Activated T-cell treated with anti-CD3 and anti-CD28 coated beads for 1 hour (primary cell): ENCODE measurements around the gene BARHL1.

ENCODE experiments used
- DNase-seq: peaks from one replicate; pipeline ENCODE4 v3.0.0-alpha.2; 2020; ENCODE audit warnings: low read depth

The BARHL1 gene

DNA sequence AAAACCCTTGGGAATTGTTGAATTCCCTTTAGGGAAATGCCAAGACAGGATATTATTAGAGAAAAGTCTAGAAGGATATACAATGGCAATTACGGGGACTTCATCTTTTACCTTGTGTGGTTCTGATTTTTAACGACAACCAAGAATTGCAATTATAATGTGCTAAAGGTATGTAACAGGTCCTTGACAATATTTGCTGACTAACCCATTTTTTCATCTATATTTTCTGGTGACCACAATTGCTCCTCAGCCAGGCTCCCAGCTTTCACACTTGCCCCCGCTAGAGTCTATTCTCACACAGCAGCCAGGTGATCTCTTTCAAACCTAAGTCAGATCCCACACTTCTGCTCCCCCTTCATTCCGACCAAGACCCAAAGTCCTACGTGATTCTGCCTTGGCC, 34.3 kb downstream of the BARHL1 start:
- no peak for DNase-seq

GRCh38 chr9:132622159-132622558, 39.8 kb downstream of the BARHL1 start:
- DNase-seq: no peak

- DNase-seq: no peak
These were observed 43.9 kb downstream of the BARHL1 start for GRCh38 chr9:132626285-132626684.

DNA sequence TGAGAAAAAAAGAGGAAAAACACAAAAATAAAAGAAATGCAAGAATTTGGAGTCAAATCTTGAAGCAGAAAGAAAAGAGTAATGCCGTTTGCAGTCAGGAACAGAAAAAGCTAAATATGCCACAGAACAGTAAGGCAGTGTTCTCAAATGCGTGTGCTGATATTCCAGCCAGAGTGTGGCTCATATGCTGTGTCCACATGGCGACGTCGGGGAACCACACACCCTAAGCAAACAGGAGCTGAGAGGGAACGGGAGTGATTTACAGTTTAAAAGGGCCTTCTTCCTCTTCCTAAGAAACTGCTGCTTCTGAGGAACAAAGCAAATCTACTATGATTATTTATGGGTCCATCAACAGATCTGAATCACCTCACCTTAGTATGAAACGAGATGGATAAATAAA, 44.7 kb downstream of the BARHL1 start:
- DNase-seq: no peak

- no peak for DNase-seq
These were observed 45.2 kb downstream of the BARHL1 start for GRCh38 chr9:132627594-132627993.

- DNase-seq: no peak
These were observed 46.3 kb downstream of the BARHL1 start for GRCh38 chr9:132628746-132629145.

GRCh38 chr9:132630116-132630515, 47.7 kb downstream of the BARHL1 start:
- no peak for DNase-seq

- no peak for DNase-seq
These were observed 48.4 kb downstream of the BARHL1 start for GRCh38 chr9:132630811-132631210.

GRCh38 chr9:132631280-132631679, 48.9 kb downstream of the BARHL1 start:
- DNase-seq: no peak

DNA sequence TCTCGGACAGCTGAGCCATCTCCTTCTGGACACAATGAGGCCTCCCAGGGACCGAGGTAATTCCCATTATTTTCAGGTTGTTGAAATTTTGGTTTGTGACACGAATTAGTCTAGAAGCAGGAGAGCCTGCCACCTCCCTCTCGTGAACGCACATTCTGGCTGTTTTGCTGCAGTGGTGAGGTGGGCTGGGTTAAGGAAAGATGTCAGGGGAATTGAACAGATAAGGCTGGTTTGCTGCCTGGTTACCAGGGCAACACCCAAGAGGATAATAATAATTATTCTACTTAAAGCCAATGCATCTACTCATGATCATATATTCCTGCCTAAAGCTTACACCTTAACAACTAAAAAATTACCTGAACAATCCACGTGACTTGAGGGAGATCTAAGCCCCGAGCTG, 49.3 kb downstream of the BARHL1 start:
- no peak for DNase-seq

DNA sequence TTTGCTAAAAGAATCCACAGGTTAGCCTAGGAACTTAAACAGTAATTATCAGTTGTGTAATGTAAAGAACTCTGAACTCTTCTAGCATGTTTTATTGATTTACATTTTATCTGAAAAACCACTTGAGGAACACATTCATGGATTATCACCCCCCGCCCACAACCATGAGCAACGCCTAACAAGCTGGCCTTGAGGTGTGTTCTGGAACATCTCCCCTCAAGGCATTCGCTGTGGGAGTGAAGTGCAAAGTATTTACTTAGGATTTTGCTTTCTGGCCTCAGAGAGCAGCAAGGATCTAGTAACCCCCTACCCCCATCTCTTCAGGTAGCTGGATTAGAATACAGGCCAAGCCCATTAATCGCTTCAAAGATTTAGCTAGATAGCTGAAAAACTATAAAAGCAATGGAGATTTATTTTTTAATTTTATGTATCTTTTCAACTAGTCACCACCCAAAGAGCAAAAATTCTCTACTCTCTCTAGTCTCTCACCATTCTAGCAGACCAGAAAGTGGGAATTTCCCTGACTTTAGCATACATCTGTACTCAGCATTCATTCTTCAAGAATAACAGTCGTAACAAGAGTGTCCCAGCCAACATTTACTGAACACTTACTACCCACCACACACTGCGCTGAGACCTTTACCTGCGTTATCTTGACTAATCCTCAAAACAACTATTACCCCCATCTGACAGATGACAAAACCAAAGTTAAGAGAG, 50.2 kb downstream of the BARHL1 start:
- DNase-seq: no peak

GRCh38 chr9:132634327-132634726, 51.9 kb downstream of the BARHL1 start:
- DNase-seq: no peak

DNA sequence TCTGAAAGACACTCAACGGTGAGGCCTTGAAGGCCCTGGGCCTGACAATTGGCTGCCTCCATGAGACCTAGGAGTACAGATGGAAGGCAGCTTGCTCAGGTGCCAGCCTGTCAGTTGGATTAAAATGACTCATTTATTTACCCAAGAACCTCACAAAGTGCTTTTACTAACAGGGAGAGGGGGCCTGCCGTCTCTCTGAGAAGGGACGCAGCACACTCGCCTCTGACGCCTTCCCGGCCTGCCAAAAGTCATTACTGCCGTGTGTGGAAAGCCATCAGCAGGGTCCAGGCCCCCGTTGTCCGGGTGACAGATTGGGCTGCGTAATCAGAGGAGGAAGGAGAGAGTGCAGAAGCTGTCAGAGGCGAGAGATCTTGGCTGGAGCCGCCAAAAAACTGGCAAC, 54.9 kb downstream of the BARHL1 start:
- no peak for DNase-seq

DNA sequence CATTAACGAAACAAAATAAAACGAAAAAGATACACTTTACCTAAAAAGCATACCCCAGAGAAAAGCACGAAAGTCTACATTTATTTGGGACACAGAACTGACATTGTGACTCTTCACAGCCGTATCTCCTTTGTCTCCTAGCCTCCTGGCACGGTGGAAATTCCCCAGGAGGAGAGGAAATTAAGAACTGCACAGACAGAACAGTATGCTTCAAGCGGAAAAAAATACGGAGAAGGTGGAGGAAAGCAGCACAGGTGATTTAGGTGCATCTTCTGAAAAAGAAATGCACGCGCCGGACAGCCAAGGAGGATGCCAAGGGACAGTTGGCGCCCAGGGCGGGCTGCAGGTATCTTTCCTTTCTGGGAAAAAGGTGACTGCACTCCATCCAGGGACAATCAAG, 55.4 kb downstream of the BARHL1 start:
- DNase-seq: no peak

- DNase-seq: no peak
These were observed 55.8 kb downstream of the BARHL1 start for GRCh38 chr9:132638240-132638639.

DNA sequence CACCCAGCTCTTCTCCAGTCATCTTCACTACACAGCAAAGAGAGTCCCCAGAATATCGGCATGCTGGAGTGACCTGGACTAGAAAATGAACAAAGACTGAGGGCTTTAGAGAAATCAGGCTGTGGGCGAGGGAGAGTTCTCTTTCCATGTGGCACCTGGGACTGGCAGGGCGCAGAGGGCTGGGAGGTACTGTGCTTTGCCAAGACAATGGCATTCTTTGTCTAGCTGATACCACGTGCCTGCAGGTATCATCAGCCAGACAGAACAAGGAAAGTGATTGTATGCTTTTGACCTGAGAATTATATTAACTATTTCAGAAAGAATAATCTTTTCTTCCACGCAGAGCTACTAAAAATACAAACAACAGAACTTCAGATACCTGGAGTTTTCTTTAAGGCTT, 56.9 kb downstream of the BARHL1 start:
- no peak for DNase-seq
